Right lobe of liver (tissue), 6 donors: ENCODE measurements around the gene TEX54. TPM values are rescaled to one million over a fixed set of nuclear protein-coding genes. Genes with fewer than 3 reads are reported as not detected.
"Not testable (repeated sequence)": the region's sequence is repeated elsewhere in the genome, so short reads cannot be mapped to it uniquely, and the experiment has no call there.

ENCODE experiments used
- ATAC-seq, 4 donors: fragments of 200-7000 bp; cut with Tn5 transposase; one replicate each; pipeline ENCODE4 v1.9.1; 2020; ENCODE audit warnings: mild to moderate bottlenecking in 4 of 4, moderate library complexity in 4 of 4
- DNase-seq, 3 donors: peaks; one replicate each; pipeline ENCODE4 v3.0.0-alpha.2; 2020
- H3K27ac ChIP-seq, 3 donors: fragments of 200-600 bp; one replicate each; pipeline ENCODE4 v1.8.0; 2022
- H3K27me3 ChIP-seq, 2 donors: fragments of 200-600 bp; one replicate each; pipeline ENCODE4 v1.8.0; 2022
- H3K36me3 ChIP-seq, 4 donors: fragments of 200-600 bp; sonication (generic) in 1 of 4; one replicate each; pipeline versions ENCODE4 v1.5.1 to v1.8.0; 2017 to 2022; ENCODE audit warnings: control low read depth in 1 of 4
- H3K4me1 ChIP-seq, 4 donors: fragments of 200-600 bp; sonication (generic) in 1 of 4; one replicate each; pipeline versions ENCODE4 v1.5.1 to v1.8.0; 2017 to 2022; ENCODE audit warnings: control low read depth in 1 of 4
- H3K4me3 ChIP-seq, 3 donors: fragments of 200-600 bp; one replicate each; pipeline ENCODE4 v1.8.0; 2022
- H3K9me3 ChIP-seq, 4 donors: fragments of 200-600 bp; sonication (generic) in 1 of 4; one replicate each; pipeline versions ENCODE4 v1.5.1 to v1.8.0; 2017 to 2022; ENCODE audit warnings: control low read depth in 1 of 4
- POLR2A ChIP-seq: fragments of 450-650 bp; IDR thresholded peaks from one replicate; pipeline ENCODE4 v1.6.1; 2017; ENCODE audit warnings: antibody characterized with exemption, mild to moderate bottlenecking
- WGBS: methylation state at CpG from one replicate; pipeline ENCODE4 v1.1.6; 2018; ENCODE audit warnings: low coverage, low lambda C conversion rate; ENCODE audit not compliant: insufficient coverage; ENCODE audit errors: missing lambda C conversion rate; 5-methylcytosine and 5-hydroxymethylcytosine counted together
- intact Hi-C, 2 donors: fragments of 100-400 bp; cut with DNase I; formaldehyde crosslinking; loops; one replicate each; pipeline versions ENCODE4 v1.11.2 to v1.14.1; 2022
- total RNA-seq, 6 experiments: library from RNA; depleted of rRNA in 2 of 6; stranded (reverse); fragments of >200 nt in 2 of 6; fragmentation: NEBNext Ultra II Directional in 3 of 6; extraction: Animal tissue kit (Norgen Biotek cat#: 25700) in 3 of 6; gene quantifications; one replicate each; pipeline versions ENCODE4 v1.1.0 to v1.2.4, GENCODE V29; 2016 to 2023
- TF ChIP-seq, protein P1 (sequence below), 4 donors: fragments of 200-600 bp in 3 of 4; fragments of 450-650 bp in 1 of 4; IDR thresholded peaks; one replicate each; pipeline versions ENCODE4 v1.5.1 to v1.8.0; 2016 to 2022; ENCODE audit warnings: antibody characterized with exemption in 4 of 4, mild to moderate bottlenecking in 2 of 4
- donor health status: DM: no; HTN: yes; CAD: no.
- donor health status: DM: no; HTN: no; CAD: no.
- donor health status: DM: no; HTN: no; CAD: no.
- donor health status: DM: no; HTN: yes; CAD: no.
- donor health status: DM: no; HTN: yes; CAD: no.

TEX54 gene
- total RNA-seq, 6 experiments from 2014 or later: not detected

GRCh38 chr11:62875698-62876478, 43.2 kb upstream of the TEX54 start:
- DNase-seq (peak in 1 of 3 donors; percentile 35), ATAC-seq (peak in 3 of 4 donors; percentile 20 to 43 (median 33))
- Histone ChIP-seq H3K4me1 (peaks cover 0 to 34% (median 14%) of the 10 kb centered on the region in 4 donors), H3K27me3 (no peaks in the 10 kb centered on the region), H3K9me3 (no peaks in the 10 kb centered on the region), H3K4me3 (no peak overlapping the region), H3K36me3 (no peaks in the 10 kb centered on the region), H3K27ac (peak overlapping the region in 1 of 3 donors; percentile 57)
- WGBS: 59% methylated on average over 3 of the region's 7 CpGs
- intact Hi-C loops: no loop called here
- TF ChIP-seq, protein P1, sequence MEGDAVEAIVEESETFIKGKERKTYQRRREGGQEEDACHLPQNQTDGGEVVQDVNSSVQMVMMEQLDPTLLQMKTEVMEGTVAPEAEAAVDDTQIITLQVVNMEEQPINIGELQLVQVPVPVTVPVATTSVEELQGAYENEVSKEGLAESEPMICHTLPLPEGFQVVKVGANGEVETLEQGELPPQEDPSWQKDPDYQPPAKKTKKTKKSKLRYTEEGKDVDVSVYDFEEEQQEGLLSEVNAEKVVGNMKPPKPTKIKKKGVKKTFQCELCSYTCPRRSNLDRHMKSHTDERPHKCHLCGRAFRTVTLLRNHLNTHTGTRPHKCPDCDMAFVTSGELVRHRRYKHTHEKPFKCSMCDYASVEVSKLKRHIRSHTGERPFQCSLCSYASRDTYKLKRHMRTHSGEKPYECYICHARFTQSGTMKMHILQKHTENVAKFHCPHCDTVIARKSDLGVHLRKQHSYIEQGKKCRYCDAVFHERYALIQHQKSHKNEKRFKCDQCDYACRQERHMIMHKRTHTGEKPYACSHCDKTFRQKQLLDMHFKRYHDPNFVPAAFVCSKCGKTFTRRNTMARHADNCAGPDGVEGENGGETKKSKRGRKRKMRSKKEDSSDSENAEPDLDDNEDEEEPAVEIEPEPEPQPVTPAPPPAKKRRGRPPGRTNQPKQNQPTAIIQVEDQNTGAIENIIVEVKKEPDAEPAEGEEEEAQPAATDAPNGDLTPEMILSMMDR (IDR thresholded peaks at IDR 0.05): no peak
- TF ChIP-seq POLR2A: no peak

GRCh38 chr11:62874851-62875250, 42.2 kb upstream of the TEX54 start:
- no peaks in the 10 kb centered on the region for H3K36me3 ChIP-seq
- ATAC-seq (no peak), DNase-seq (no peak)
- H3K9me3 ChIP-seq: no peaks in the 10 kb centered on the region
- H3K27me3 ChIP-seq: no peaks in the 10 kb centered on the region
- H3K4me1 ChIP-seq: peaks cover 0 to 27% (median 12%) of the 10 kb centered on the region in 4 donors
- H3K27ac ChIP-seq: no peak overlapping the region
- TF ChIP-seq, protein P1 (IDR thresholded peaks at IDR 0.05): no peak
- TF ChIP-seq POLR2A: no peak
- 75% methylated on average over 4 of the region's 7 CpGs for WGBS
- intact Hi-C loops: no loop called here
- no peak overlapping the region for H3K4me3 ChIP-seq

GRCh38 chr11:62865635-62866034, 33.0 kb upstream of the TEX54 start:
- Histone ChIP-seq H3K27ac (no peak overlapping the region), H3K36me3 (no peaks in the 10 kb centered on the region), H3K4me3 (no peak overlapping the region), H3K9me3 (no peaks in the 10 kb centered on the region), H3K4me1 (no peaks in the 10 kb centered on the region), H3K27me3 (no peaks in the 10 kb centered on the region)
- TF ChIP-seq, protein P1 (IDR thresholded peaks at IDR 0.05): no peak
- ATAC-seq (no peak), DNase-seq (no peak)
- intact Hi-C loops: no loop called here
- whole genome bisulfite sequencing: 81% methylated on average over 6 of the region's 6 CpGs

DNA sequence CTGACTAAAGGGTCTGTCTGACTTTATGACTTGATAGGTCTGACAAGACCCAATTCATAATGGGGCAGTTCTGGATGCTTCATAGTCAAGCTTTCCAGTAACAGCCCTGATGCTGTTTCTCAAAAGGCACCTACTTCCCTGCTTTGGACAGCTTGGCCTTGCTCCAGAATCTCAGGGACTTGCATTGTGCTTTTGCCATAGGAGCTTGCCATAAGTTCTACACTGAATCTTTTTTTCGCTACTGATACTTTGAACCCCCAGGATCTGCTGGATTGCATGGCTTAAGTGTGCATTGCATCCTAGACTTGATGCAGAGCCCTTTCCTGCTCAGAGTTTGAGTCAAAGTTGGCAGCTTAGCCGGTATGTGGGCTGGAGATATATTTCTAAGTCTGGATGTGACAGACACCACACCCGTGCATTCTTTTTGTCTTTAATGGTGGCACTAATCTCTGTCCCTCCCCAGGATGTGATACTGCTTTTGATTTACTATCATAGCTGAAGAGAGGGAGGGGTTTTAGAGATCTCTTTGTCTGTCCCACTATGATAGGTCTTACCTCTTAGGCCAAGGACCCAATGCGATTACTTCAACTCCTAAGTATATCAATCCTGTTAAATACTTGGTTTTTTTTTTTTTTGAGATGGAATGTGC, 31.2 kb upstream of the TEX54 start:
- ATAC-seq: no peak
- intact Hi-C loops: no loop called here
- Histone ChIP-seq H3K9me3 (no peaks in the 10 kb centered on the region), H3K4me1 (no peaks in the 10 kb centered on the region), H3K27ac (no peak overlapping the region), H3K27me3 (no peaks in the 10 kb centered on the region), H3K4me3 (no peak overlapping the region), H3K36me3 (no peaks in the 10 kb centered on the region)
- no peak for TF ChIP-seq POLR2A
- WGBS: 87% methylated on average over 4 of the region's 4 CpGs
- DNase-seq: no peak

- ATAC-seq, H3K9me3 ChIP-seq, intact Hi-C loops, H3K36me3 ChIP-seq, H3K4me3 ChIP-seq, H3K4me1 ChIP-seq, H3K27me3 ChIP-seq, H3K27ac ChIP-seq, DNase-seq: not testable (repeated sequence)
- 86% methylated on average over 7 of the region's 16 CpGs for WGBS
These were observed 29.0 kb upstream of the TEX54 start for GRCh38 chr11:62861564-62862192.
